ENCODE measurements around the gene PPP1R37. TPM values are rescaled to one million over a fixed set of nuclear protein-coding genes. Genes with fewer than 3 reads are reported as not detected.

PPP1R37 gene
- total RNA-seq, 1 donor from 2014 or later, result 20.3 TPM

DNA sequence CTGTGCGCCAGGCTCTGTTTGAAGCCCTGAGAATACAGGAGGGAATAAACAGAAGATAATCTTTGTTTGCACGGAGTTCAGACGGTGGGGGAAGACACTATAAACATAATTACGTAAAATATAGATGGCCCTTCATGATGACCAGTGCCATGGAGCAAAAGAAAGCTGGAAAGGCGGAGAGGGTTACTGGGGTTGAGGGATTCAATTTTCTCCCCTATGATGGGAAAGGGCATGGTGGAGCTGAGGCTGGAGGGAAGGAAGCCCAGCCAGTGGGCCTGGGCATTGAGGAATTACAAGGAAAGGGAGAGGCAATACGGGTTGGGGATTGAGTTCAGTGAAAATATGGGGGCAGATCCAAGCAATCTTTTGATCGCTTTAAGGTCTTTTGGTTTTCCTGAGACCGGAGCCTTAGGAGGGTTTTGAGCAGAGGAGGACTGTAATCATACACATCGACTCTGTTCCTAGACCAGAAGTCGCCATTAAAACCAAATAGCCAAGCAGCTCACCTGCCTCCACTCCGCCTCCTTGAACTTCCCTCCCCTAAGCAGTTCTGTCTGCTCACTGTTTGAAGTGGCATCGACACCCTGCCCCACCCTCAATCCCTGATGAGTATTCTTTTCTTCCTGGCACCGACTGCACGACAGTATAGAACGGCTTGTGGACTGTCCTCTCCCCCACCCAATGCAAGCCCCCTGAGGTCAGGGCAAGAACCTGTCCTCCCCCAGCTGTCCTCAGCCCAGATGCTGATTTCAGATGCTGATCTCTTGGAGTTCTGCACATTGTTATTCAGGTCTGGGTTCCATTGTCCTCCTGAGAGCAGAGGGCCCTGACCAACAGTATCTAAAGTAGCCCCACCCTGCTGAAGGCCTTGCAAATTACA is 15.9 kb upstream of the PPP1R37 start:
- peaks cover 13% of the 10 kb centered on the region for H3K36me3 Mint-ChIP-seq (ENCODE audit: low read depth)
- intact Hi-C loops (cut with micrococcal nuclease), result loop anchor here (5.0 kb wide), 2 partner anchors 75 to 1310 kb away; partner anchors contain the start of gene RELB
- H3K27me3 Mint-ChIP-seq, result no peaks in the 10 kb centered on the region
- H3K9me3 Mint-ChIP-seq, result no peaks in the 10 kb centered on the region
- H3K4me3 Mint-ChIP-seq, result peak overlapping the region; percentile 86
- H3K4me1 Mint-ChIP-seq, result peaks cover 28% of the 10 kb centered on the region
- no peak for DNase-seq
- peak overlapping the region; percentile 59 for H3K27ac Mint-ChIP-seq

DNA sequence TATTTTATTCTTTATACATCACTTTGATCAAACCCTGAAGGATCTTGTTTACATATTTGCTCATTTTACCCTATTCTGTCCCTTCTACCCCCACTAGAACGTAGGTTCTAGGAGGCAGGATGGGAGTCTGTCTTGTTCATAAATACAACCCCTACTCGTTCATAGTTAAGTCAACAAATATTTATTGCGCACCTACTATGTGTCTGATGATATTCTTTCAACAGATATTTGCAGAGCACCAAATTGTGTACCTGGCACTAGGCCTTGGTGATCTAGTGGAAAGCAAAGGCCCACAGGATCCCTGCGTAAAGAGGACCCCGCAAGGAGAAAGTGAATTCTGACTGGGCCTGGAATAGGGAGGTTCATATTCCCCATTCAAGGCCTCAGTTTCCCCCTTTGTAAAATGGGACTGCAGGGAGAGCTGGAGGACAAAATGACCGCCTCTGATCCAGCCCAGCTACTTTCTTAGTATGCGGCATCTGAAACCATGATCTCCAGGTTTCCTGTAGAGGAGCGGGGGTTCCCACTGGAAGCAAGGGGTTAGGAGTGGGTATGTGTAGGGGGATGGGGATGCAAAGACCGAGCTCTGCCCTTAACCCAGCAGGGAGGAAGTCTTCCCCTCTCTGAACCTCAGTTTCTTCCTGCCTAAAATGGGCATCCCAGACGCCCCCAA is 14.5 kb upstream of the PPP1R37 start:
- Mint-ChIP-seq H3K4me3 (peak overlapping the region; percentile 100), H3K27me3 (no peaks in the 10 kb centered on the region), H3K9me3 (no peaks in the 10 kb centered on the region), H3K4me1 (peaks cover 31% of the 10 kb centered on the region), H3K27ac (peak overlapping the region; percentile 94), H3K36me3 (ENCODE audit: low read depth) (peaks cover 19% of the 10 kb centered on the region)
- DNase-seq, result no peak
- intact Hi-C loops (cut with micrococcal nuclease), result loop anchor here (1.0 to 5.0 kb wide), 6 partner anchors 13 to 1311 kb away; partner anchors contain the start of genes BLOC1S3, CLASRP, RELB and TRAPPC6A

DNA sequence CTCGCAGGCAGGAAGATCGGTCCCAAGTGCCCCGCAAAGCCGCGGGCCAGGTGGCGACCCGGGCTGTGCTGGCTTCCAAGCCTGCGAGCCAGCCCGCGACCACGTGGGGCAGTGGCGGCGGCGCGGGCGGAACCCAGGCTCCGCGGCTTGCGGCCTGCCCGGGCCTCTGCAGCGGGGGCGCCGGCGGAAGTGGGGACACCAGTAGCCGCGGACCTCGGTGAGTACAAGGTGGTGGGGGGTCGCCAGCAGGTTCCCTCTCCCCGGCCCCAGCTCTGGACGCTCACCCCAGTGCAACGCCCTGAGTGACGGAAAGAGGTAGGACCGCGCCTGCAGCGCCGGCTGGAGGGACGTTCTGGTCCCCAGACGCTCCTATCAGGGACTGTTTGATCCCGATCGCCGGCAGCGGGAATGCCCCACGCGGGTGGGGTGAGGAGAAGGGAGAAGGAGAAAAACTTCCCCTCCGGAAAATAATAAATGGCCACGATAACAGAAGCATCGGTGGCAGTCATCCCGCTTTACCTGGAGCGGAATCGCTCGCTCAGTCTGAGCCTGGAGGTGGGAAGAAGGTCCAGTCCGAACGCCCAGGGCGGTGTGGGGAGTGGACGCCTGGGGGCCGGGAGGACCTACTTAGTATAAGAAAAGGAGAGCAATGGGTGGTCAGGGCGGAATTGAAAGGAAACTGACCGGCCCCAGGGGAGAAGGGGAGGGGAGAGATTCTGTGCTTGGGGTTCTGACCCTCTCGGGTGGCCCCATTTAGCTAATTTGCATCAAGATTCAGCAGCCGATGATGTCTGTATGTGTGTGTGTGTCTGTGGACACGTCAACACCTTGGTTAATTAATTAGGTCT is 13.7 kb upstream of the PPP1R37 start, which contains the start of gene GEMIN7:
TSS of gene GEMIN7 (plus strand) at position 198 of the 848 bp plus-strand sequence. CDS start 10,855 bp downstream, outside the sequence.
- intact Hi-C loops (cut with micrococcal nuclease), result loop anchor here (1.0 to 5.0 kb wide), 6 partner anchors 12 to 1312 kb away; partner anchors contain the start of genes BLOC1S3, CLASRP, RELB and TRAPPC6A
- peaks cover 19% of the 10 kb centered on the region for H3K36me3 Mint-ChIP-seq (ENCODE audit: low read depth)
- no peaks in the 10 kb centered on the region for H3K9me3 Mint-ChIP-seq
- peaks cover 31% of the 10 kb centered on the region for H3K4me1 Mint-ChIP-seq
- peak; percentile 95 for DNase-seq
- peak within 1 kb of the TSS; percentile 100 for H3K4me3 Mint-ChIP-seq
- H3K27ac Mint-ChIP-seq, result peak within 1 kb of the TSS; percentile 94
- no peaks in the 10 kb centered on the region for H3K27me3 Mint-ChIP-seq

DNA sequence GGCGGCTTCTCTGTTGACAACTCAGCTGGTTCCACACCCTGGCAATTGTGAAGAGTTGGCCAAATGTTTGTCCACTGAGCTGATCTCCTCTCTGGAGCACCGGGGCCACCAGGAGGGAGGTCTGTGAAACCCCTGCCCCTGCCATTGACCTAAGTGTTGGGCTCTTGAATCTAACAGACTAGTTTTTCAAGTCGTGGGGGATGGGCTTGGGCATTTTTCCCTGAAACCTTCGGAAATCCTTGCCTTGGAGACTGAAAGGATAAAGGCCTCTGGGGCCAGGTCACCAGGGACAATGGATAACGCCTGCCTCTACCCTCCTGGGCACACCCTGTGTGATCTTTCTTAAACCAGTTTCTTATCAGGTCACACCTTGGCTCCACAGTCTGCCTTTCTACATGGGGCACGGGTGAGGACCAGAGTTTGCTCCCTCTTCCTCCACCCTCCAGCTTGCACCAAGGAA is 13.0 kb upstream of the PPP1R37 start:
- peak overlapping the region; percentile 94 for H3K27ac Mint-ChIP-seq
- peaks cover 19% of the 10 kb centered on the region for H3K36me3 Mint-ChIP-seq (ENCODE audit: low read depth)
- H3K4me1 Mint-ChIP-seq, result peaks cover 31% of the 10 kb centered on the region
- no peaks in the 10 kb centered on the region for H3K9me3 Mint-ChIP-seq
- intact Hi-C loops (cut with micrococcal nuclease), result loop anchor here (1.0 to 5.0 kb wide), 6 partner anchors 11 to 1313 kb away; partner anchors contain the start of genes BLOC1S3, CLASRP, RELB and TRAPPC6A
- H3K27me3 Mint-ChIP-seq, result no peaks in the 10 kb centered on the region
- peak overlapping the region; percentile 100 for H3K4me3 Mint-ChIP-seq
- peak; percentile 67 for DNase-seq

DNA sequence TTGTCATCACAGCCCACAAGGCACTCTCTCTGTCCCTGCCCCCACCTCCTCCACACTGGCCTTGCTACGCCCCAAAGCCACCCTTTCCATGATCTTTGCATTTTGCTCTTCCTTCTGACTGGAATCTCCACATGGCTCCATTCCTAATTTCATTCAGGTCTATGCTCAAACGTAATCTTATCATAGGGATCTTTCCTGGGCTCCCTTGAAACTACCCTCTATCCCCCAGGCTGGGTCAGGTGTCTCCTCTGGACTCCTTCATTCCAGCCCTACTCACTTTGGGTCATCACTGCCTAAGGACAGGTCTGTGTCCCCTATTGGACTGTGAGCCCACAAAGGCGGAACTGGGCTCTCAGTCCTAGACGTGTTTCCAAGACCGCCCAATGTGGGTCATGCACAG is 10.8 kb upstream of the PPP1R37 start:
- no peak for DNase-seq
- Mint-ChIP-seq H3K9me3 (no peaks in the 10 kb centered on the region), H3K27me3 (no peaks in the 10 kb centered on the region), H3K4me1 (peaks cover 29% of the 10 kb centered on the region), H3K36me3 (ENCODE audit: low read depth) (peaks cover 30% of the 10 kb centered on the region), H3K4me3 (peak overlapping the region; percentile 9), H3K27ac (no peak overlapping the region)
- intact Hi-C loops (cut with micrococcal nuclease), result no loop called here

DNA sequence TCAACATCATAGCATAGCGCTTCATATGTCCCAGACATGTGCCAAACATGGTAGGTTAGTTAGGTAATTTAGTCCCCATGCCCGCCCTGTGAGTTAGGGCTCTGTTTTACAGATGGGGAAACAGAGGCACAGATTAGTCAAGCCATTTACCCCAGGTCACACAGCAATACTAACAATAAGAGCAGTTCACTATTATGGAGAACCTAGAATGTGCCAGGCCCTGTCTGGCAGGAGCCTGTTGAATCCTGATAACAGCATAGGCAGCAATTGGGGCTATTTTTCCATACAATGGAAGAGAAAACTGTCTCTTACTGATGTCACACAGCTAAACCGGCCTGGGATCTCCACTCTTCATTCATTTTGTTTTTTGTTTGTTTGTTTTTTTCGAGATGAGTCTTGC is 6.5 kb upstream of the PPP1R37 start:
- H3K9me3 Mint-ChIP-seq, result peaks cover 3% of the 10 kb centered on the region
- no peaks in the 10 kb centered on the region for H3K27me3 Mint-ChIP-seq
- intact Hi-C loops (cut with micrococcal nuclease), result no loop called here
- no peak overlapping the region for H3K4me3 Mint-ChIP-seq
- peak overlapping the region; percentile 14 for H3K27ac Mint-ChIP-seq
- H3K4me1 Mint-ChIP-seq, result peaks cover 27% of the 10 kb centered on the region
- no peak for DNase-seq
- H3K36me3 Mint-ChIP-seq (ENCODE audit: low read depth), result peaks cover 47% of the 10 kb centered on the region

DNA sequence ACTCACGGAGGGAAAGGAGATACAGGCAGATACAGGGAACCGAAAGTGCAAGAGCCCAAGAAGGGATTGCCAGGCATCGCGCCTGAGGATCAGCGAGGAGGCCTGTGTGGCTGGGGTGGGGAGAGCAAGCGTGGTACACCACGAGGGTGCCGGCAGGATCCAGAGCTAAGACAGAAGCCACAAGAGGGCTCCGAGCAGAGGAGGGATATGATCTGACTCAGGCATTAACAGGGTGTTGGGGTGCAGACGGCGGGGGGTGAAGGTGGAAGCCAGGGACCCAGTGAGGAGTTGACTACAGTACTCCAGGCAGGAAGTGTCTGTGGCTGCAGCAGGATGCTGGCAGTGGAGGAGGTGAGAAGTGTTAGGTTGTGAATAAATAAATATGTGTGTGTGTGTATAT is 5.4 kb upstream of the PPP1R37 start:
- DNase-seq, result peak; percentile 87
- H3K9me3 Mint-ChIP-seq, result peaks cover 4% of the 10 kb centered on the region
- H3K36me3 Mint-ChIP-seq (ENCODE audit: low read depth), result peaks cover 39% of the 10 kb centered on the region
- H3K4me3 Mint-ChIP-seq, result peak overlapping the region; percentile 65
- intact Hi-C loops (cut with micrococcal nuclease), result no loop called here
- H3K27me3 Mint-ChIP-seq, result no peaks in the 10 kb centered on the region
- H3K4me1 Mint-ChIP-seq, result peaks cover 25% of the 10 kb centered on the region
- peak overlapping the region; percentile 89 for H3K27ac Mint-ChIP-seq

DNA sequence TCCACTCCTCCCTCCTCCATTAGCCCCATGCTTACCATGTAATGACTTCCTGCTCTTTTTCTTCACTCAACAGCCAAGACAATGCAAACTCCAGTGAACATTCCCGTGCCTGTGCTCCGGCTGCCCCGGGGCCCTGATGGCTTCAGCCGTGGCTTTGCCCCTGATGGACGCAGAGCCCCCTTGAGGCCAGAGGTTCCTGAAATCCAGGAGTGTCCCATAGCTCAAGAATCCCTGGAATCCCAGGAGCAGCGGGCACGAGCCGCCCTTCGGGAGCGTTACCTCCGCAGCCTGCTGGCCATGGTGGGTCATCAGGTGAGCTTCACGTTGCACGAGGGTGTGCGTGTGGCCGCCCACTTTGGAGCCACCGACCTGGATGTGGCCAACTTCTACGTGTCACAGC is 2.9 kb upstream of the PPP1R37 start:
- H3K27ac Mint-ChIP-seq, result no peak overlapping the region
- peaks cover 40% of the 10 kb centered on the region for H3K36me3 Mint-ChIP-seq (ENCODE audit: low read depth)
- peaks cover 40% of the 10 kb centered on the region for H3K4me1 Mint-ChIP-seq

DNA sequence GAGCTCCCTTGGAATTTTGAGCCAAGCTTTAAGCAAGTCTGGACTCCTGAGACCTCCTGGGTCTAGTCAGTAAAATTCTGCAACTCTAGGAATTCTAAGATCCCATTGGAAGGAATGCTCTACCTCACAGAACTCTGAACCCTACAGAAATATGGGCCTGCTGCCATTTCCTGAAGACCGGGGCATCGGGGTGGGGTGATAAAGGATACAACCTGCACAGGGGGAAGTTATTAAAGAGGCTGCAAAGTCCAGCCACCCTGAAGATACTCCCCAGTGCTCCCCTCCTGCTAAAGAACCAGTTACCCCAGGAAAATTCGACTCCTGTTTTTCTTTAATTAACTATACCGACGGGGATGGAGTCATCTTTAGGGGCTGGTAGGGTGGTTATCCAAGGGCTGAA is 2.4 kb upstream of the PPP1R37 start:
- no peaks in the 10 kb centered on the region for H3K27me3 Mint-ChIP-seq
- intact Hi-C loops (cut with micrococcal nuclease), result loop anchor here (1.0 to 5.0 kb wide), 2 partner anchors 11 to 162 kb away; partner anchors contain the start of genes GEMIN7 and MARK4
- peaks cover 4% of the 10 kb centered on the region for H3K9me3 Mint-ChIP-seq
- peaks cover 40% of the 10 kb centered on the region for H3K4me1 Mint-ChIP-seq
- DNase-seq, result no peak
- no peak overlapping the region for H3K27ac Mint-ChIP-seq
- no peak overlapping the region for H3K4me3 Mint-ChIP-seq
- H3K36me3 Mint-ChIP-seq (ENCODE audit: low read depth), result peaks cover 35% of the 10 kb centered on the region

More for the DNA sequence above, 2.9 kb upstream of the PPP1R37 start:
- H3K27me3 Mint-ChIP-seq, result no peaks in the 10 kb centered on the region
- intact Hi-C loops (cut with micrococcal nuclease), result loop anchor here (5.0 kb wide), 1 partner anchor 162 kb away; the partner anchor contains the start of gene MARK4
- DNase-seq, result no peak
- peaks cover 4% of the 10 kb centered on the region for H3K9me3 Mint-ChIP-seq
- no peak overlapping the region for H3K4me3 Mint-ChIP-seq

DNA sequence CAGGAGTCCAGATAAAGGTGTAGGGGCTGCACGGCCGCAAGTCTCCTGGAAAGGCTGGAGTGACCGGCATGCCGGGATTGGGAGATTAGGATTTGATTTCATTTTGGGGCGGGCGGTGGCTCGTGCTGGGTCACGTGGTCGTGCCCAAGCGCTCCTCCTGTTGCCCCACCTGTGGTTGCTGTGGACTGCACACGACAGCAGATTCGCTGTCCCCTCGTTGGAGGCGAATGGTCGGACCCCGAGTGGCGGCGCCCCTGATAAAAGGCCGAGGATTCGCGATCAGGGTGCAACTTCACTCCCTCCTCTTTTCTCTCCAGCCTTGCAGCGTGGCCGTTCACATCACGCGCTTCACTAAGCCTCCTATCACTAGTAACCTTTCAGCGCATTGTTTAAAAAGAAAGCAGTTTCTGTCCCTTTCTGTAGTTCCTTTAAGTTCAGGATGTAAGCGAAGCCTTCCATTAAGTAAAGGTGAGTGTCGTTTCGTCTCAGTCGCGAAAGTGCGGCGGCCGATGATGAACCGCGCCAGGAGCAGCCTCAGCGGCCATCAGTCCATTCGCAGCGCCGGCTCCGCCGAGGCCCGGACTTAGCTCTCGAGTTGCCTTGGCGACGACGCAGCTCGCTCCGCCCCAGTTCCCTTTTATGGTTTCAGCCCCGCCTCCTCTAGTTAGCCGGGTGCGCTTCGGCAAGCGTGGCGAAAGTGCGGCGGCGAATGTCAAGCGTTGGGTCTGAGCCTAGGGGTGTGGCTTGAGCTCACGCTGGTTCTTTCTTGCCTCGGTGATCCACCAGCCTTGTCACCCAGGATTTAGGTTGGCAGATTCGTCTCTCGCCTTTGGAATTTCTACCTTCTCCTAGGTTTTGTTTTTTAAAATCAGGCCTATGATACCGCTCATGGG is 1.7 kb upstream of the PPP1R37 start:
- H3K27me3 Mint-ChIP-seq, result no peaks in the 10 kb centered on the region
- intact Hi-C loops (cut with micrococcal nuclease), result loop anchor here (1.0 to 5.0 kb wide), 2 partner anchors 12 to 161 kb away; partner anchors contain the start of genes GEMIN7 and MARK4
- peak overlapping the region; percentile 94 for H3K27ac Mint-ChIP-seq
- H3K36me3 Mint-ChIP-seq (ENCODE audit: low read depth), result peaks cover 32% of the 10 kb centered on the region
- H3K4me3 Mint-ChIP-seq, result peak overlapping the region; percentile 92
- peaks cover 4% of the 10 kb centered on the region for H3K9me3 Mint-ChIP-seq
- H3K4me1 Mint-ChIP-seq, result peaks cover 44% of the 10 kb centered on the region
- peak; percentile 99 for DNase-seq

DNA sequence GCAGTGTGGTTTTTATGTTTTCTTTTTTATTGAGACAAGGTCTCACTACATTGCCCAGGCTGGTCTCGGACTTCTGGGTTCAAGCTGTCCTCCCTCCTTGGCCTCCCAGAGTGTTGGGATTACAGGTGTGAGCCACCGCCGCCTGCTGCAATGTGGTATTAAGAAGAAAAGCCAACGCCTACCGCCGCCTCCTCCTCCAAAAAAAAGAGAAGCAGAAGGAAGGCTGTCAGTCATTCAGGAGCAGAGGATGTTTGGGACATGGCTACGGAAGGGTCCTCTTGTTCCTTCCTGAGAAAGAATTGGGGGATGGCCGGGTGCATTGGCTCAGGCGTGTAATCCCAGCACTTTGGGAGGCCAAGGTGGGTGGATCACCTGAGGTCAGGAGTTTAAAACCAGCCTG is 1.2 kb downstream of the PPP1R37 start:
- H3K27ac Mint-ChIP-seq, result peak overlapping the region; percentile 78
- intact Hi-C loops (cut with micrococcal nuclease), result loop anchor here (5.0 kb wide), 1 partner anchor 158 kb away; the partner anchor contains the start of gene MARK4
- DNase-seq, result no peak
- H3K4me3 Mint-ChIP-seq, result peak overlapping the region; percentile 92
- peaks cover 41% of the 10 kb centered on the region for H3K4me1 Mint-ChIP-seq
- H3K9me3 Mint-ChIP-seq, result peaks cover 4% of the 10 kb centered on the region
- peaks cover 21% of the 10 kb centered on the region for H3K36me3 Mint-ChIP-seq (ENCODE audit: low read depth)
- H3K27me3 Mint-ChIP-seq, result no peaks in the 10 kb centered on the region

DNA sequence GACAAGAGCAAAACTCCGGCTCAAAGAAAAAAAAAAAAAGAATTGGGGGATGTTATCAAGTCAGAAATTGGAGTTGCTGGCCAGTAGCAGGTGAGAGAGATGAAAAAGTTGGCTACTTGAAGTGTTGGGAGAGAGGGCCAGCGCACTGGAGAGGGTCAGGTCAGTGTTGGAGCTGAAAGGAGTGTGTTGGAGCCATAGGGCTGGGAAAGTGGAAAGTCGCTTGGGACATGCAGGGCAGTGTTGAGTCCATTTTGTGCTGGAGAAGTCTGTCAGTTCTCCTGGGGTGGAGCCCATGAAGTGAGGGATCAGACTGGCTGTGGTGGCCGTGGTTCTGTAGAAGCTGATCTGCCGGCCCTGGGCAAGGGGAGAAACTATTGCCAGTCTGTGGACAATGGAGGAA is 1.7 kb downstream of the PPP1R37 start:
- Mint-ChIP-seq H3K36me3 (ENCODE audit: low read depth) (peaks cover 20% of the 10 kb centered on the region), H3K27ac (peak overlapping the region; percentile 39), H3K27me3 (no peaks in the 10 kb centered on the region), H3K4me1 (peaks cover 41% of the 10 kb centered on the region), H3K9me3 (peaks cover 4% of the 10 kb centered on the region), H3K4me3 (peak overlapping the region; percentile 92)
- intact Hi-C loops (cut with micrococcal nuclease), result loop anchor here (5.0 kb wide), 1 partner anchor 158 kb away; the partner anchor contains the start of gene MARK4
- DNase-seq, result no peak

Data from activated CD4-positive, alpha-beta T cell treated with anti-CD3 and anti-CD28 coated beads, Interleukin-2, amount 10 ng/mL, durations not matched to agents 24 days and 14 days (primary cell).